Tibial nerve (tissue), 4 donors: ENCODE data around the gene FSCN2. TPM values are rescaled to one million over a fixed set of nuclear protein-coding genes. Genes with fewer than 3 reads are reported as not detected.

Experiments
- DNase-seq, 2 donors: peaks; one replicate each; pipeline ENCODE4 v3.0.0-alpha.2; 2019; ENCODE audit warnings: low spot score in 2 of 2
- H3K27ac ChIP-seq, 4 donors: fragments of 200-600 bp; sonication (generic) in 3 of 4; one replicate each; pipeline ENCODE4 v1.5.1; 2017 to 2019; ENCODE audit warnings: mild to moderate bottlenecking in 1 of 4
- H3K27me3 ChIP-seq, 2 donors: fragments of 200-600 bp; sonication (generic) in 1 of 2; one replicate each; pipeline versions ENCODE4 v1.5.1 to v1.6.0; 2017 to 2019
- H3K36me3 ChIP-seq, 3 donors: fragments of 200-600 bp; sonication (generic); one replicate each; pipeline ENCODE4 v1.5.1; 2018 to 2019
- H3K4me1 ChIP-seq, 4 donors: fragments of 200-600 bp; sonication (generic) in 3 of 4; one replicate each; pipeline ENCODE4 v1.5.1; 2017 to 2019
- H3K4me3 ChIP-seq, 4 donors: fragments of 200-600 bp; sonication (generic) in 3 of 4; one replicate each; pipeline ENCODE4 v1.5.1; 2017 to 2019; ENCODE audit warnings: mild to moderate bottlenecking in 1 of 4, moderate library complexity in 1 of 4
- H3K9me3 ChIP-seq, 4 donors: fragments of 200-600 bp; sonication (generic) in 3 of 4; one replicate each; pipeline ENCODE4 v1.5.1; 2017 to 2019
- EP300 ChIP-seq, 2 donors: sonication (generic); formaldehyde crosslinking; IDR thresholded peaks; one replicate each; pipeline ENCODE4 v1.6.1; 2017; ENCODE audit warnings: antibody characterized with exemption in 2 of 2, mild to moderate bottlenecking in 1 of 2
- POLR2A ChIP-seq, 2 donors: fragments of 450-650 bp; IDR thresholded peaks; one replicate each; pipeline ENCODE4 v1.6.1; 2017; ENCODE audit warnings: antibody characterized with exemption in 2 of 2, mild to moderate bottlenecking in 2 of 2, moderate library complexity in 2 of 2
- WGBS, 2 donors: methylation state at CpG; one replicate each; pipeline ENCODE4 v1.1.5; 2018; 5-methylcytosine and 5-hydroxymethylcytosine counted together
- total RNA-seq, 4 donors: library from RNA; depleted of rRNA; stranded (reverse); fragments of >200 nt; gene quantifications; one replicate each; pipeline ENCODE4 v1.1.0, GENCODE V29; 2016
- TF ChIP-seq, protein P1 (sequence below), 5 experiments: fragments of 200-600 bp in 3 of 5; fragments of 450-650 bp in 2 of 5; sonication (generic) in 3 of 5; IDR thresholded peaks; one replicate each; pipeline ENCODE4 v1.5.1; 2016 to 2019; ENCODE audit warnings: antibody characterized with exemption in 5 of 5, mild to moderate bottlenecking in 3 of 5, moderate library complexity in 2 of 5

FSCN2 gene
- total RNA-seq, 4 donors from 2014 or later = 0.42 to 4.4 (median 3.7) TPM

DNA sequence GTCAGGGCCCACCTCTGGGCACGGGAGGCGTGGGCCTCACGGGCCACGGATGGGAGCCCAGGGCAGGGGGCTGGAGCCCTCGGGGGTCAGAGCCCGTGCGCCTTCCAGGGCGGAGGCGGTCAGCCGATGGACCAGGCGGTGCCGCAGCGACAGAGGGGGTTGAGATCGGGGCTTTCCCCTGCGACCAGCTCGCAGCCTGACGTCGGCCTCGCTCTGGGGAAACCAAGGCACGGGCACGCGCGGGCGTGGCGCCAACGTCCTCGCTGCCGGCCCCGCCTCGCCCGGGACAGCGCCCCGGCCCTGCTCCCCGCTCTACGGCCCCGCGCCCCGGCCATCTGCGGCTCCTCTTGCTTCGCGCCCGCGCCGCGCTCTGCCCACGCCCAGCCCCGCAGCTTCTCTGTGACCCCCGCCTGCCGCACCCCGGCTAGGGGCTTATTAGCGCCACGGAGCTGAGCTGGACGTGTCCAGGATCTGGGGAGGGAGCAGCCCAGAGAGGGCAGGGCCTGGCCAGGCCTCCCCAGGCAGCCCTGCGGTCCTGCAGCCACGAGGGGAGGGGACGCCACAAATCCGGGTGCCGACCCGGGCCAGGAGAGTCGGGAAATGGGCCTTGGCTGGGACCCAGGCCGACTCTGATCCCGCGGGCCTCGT lies 29.1 kb upstream of the FSCN2 start:
- TF ChIP-seq EP300 (IDR thresholded peaks at IDR 0.05) (no peak), POLR2A (IDR thresholded peaks at IDR 0.05) (no peak)
- TF ChIP-seq, protein P1, sequence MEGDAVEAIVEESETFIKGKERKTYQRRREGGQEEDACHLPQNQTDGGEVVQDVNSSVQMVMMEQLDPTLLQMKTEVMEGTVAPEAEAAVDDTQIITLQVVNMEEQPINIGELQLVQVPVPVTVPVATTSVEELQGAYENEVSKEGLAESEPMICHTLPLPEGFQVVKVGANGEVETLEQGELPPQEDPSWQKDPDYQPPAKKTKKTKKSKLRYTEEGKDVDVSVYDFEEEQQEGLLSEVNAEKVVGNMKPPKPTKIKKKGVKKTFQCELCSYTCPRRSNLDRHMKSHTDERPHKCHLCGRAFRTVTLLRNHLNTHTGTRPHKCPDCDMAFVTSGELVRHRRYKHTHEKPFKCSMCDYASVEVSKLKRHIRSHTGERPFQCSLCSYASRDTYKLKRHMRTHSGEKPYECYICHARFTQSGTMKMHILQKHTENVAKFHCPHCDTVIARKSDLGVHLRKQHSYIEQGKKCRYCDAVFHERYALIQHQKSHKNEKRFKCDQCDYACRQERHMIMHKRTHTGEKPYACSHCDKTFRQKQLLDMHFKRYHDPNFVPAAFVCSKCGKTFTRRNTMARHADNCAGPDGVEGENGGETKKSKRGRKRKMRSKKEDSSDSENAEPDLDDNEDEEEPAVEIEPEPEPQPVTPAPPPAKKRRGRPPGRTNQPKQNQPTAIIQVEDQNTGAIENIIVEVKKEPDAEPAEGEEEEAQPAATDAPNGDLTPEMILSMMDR (IDR thresholded peaks at IDR 0.05) = no peak
- WGBS, 2 donors = 69 to 81% methylated on average over 30 to 64 of the region's 64 CpGs

DNA sequence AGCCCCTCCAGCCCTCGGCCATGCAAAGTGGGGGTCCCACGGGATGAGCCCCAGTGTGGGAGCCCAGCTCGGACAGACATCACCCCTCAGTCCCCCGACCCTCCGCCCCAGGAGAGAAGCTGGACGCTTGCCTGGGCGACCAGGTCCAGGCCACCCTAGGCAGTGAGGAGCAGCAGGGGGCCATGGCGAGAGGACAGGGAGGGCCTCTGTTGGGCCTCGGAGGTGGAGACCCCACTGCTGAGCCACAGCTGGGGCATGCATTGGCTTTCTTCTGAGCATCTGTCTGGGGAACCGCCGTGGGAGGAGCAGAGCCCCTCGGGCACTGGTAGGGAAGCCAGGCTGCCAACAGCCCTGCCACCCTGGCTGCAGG lies 28.6 kb upstream of the FSCN2 start:
- no peaks in the 10 kb centered on the region for H3K36me3 ChIP-seq
- H3K27ac ChIP-seq = no peak overlapping the region
- no peaks in the 10 kb centered on the region for H3K27me3 ChIP-seq
- DNase-seq = no peak
- H3K4me1 ChIP-seq = peaks cover 0 to 7% (median 0%) of the 10 kb centered on the region in 4 donors
- TF ChIP-seq, protein P1 (IDR thresholded peaks at IDR 0.05) = no peak
- no peak for TF ChIP-seq POLR2A (IDR thresholded peaks at IDR 0.05)
- TF ChIP-seq EP300 (IDR thresholded peaks at IDR 0.05) = no peak
- WGBS, 2 donors = 59 to 68% methylated on average over 8 to 10 of the region's 12 CpGs
- no peaks in the 10 kb centered on the region for H3K9me3 ChIP-seq
- H3K4me3 ChIP-seq = no peak overlapping the region

More for the DNA sequence above, 29.1 kb upstream of the FSCN2 start:
- no peaks in the 10 kb centered on the region for H3K36me3 ChIP-seq
- H3K27ac ChIP-seq = no peak overlapping the region
- no peaks in the 10 kb centered on the region for H3K27me3 ChIP-seq
- DNase-seq = no peak
- no peaks in the 10 kb centered on the region for H3K9me3 ChIP-seq
- no peak overlapping the region for H3K4me3 ChIP-seq
- peaks cover 0 to 7% (median 0%) of the 10 kb centered on the region in 4 donors for H3K4me1 ChIP-seq

DNA sequence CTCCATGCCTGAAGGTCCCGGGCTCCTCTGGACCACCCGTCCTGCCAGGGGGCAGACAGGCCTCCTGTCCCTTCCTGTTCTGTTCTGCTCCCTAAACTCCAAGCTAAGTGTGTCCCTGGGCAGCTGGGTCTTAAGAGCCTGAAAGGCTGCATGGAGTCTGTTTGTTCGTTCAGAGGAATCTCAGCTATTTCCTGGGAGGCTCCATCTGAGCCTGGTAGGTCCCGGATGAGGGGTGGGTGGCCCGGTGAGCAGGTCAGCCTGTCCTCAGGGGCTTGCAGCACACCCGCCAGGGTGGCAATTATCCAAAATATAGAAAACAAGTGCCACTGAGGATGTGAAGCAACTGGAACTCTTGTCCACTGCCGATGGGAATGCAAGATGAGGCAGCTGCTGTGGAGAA lies 28.1 kb upstream of the FSCN2 start:
- no peak overlapping the region for H3K27ac ChIP-seq
- 43% methylated on average over 7 of the region's 7 CpGs for WGBS, 2 donors
- TF ChIP-seq EP300 (IDR thresholded peaks at IDR 0.05) (no peak), POLR2A (IDR thresholded peaks at IDR 0.05) (no peak)
- TF ChIP-seq, protein P1 (IDR thresholded peaks at IDR 0.05) = no peak
- H3K27me3 ChIP-seq = no peaks in the 10 kb centered on the region
- peaks cover 0 to 7% (median 0%) of the 10 kb centered on the region in 4 donors for H3K4me1 ChIP-seq
- no peaks in the 10 kb centered on the region for H3K9me3 ChIP-seq
- no peak for DNase-seq
- no peaks in the 10 kb centered on the region for H3K36me3 ChIP-seq
- H3K4me3 ChIP-seq = no peak overlapping the region

DNA sequence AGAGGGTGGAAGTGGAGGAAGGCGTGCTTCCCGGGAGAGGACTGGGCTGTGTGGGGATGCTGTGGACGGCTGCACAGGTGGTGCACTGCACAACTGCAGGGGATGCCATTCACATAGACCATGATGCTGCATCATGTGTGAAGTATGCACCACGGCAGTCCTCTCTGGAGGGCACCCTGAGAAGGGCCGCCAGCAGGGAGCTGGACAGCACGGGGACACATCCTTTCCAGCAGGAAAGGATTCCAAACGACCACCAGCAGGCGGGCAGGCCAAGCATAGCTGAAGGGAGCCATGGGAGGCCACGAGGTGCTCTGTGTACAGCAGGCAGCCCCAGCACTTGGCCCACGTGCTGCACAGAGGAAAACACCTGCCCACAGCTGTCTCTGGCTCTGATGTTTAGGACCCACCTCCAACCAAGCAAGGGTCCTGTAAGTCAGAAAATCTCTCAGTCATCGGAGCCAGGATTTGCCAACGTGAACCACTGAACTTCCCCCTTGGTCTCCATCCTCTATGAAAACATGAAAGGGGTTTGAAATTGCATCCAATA lies 25.6 kb upstream of the FSCN2 start:
- no peak overlapping the region for H3K27ac ChIP-seq
- no peaks in the 10 kb centered on the region for H3K9me3 ChIP-seq
- no peak for TF ChIP-seq EP300 (IDR thresholded peaks at IDR 0.05)
- TF ChIP-seq, protein P1 (IDR thresholded peaks at IDR 0.05) = no peak
- no peak for TF ChIP-seq POLR2A (IDR thresholded peaks at IDR 0.05)
- H3K36me3 ChIP-seq = no peaks in the 10 kb centered on the region
- H3K4me3 ChIP-seq = no peak overlapping the region
- 68 to 70% methylated on average over 8 to 12 of the region's 12 CpGs for WGBS, 2 donors
- no peak for DNase-seq
- H3K27me3 ChIP-seq = no peaks in the 10 kb centered on the region
- peaks cover 0 to 7% (median 0%) of the 10 kb centered on the region in 4 donors for H3K4me1 ChIP-seq

DNA sequence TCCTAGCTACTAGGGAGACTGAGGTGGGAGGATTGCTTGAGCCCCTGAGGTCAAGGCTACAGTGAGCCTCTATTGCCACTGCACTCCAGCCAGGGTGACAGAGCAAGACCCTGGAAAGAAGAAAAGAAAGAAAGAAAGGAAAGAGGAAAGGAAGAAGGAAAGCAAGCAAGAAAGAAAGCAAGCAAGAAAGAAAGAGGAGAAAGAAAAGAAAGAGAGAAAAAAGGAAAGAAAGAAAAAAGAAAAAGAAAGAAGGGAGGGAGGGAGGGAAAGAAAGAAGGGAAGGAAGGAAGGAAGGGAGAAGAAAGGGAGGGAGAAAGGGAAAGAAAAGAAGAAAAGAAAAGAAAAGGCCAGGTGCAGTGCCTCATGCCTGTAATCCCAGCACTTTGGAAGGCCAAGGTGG lies 24.6 kb upstream of the FSCN2 start:
- no peaks in the 10 kb centered on the region for H3K27me3 ChIP-seq
- H3K27ac ChIP-seq = no peak overlapping the region
- H3K4me1 ChIP-seq = peaks cover 0 to 12% (median 0%) of the 10 kb centered on the region in 4 donors
- no peak overlapping the region for H3K4me3 ChIP-seq
- DNase-seq = no peak
- peaks cover 0 to 10% (median 0%) of the 10 kb centered on the region in 3 donors for H3K36me3 ChIP-seq
- TF ChIP-seq EP300 (IDR thresholded peaks at IDR 0.05) = no peak
- TF ChIP-seq, protein P1 (IDR thresholded peaks at IDR 0.05) = no peak
- no peaks in the 10 kb centered on the region for H3K9me3 ChIP-seq
